HG02798 (cell line): ENCODE data around the gene TMEM272.
A peak's percentile ranks its signal among the peaks of the same experiment; 100 is the strongest.

Source experiments
- ATAC-seq: cut with Tn5 transposase; IDR thresholded peaks from one replicate; pipeline ENCODE4 v1.9.1; 2021; ENCODE audit warnings: mild to moderate bottlenecking; ENCODE audit not compliant: unreplicated experiment, poor library complexity

Gene TMEM272

DNA sequence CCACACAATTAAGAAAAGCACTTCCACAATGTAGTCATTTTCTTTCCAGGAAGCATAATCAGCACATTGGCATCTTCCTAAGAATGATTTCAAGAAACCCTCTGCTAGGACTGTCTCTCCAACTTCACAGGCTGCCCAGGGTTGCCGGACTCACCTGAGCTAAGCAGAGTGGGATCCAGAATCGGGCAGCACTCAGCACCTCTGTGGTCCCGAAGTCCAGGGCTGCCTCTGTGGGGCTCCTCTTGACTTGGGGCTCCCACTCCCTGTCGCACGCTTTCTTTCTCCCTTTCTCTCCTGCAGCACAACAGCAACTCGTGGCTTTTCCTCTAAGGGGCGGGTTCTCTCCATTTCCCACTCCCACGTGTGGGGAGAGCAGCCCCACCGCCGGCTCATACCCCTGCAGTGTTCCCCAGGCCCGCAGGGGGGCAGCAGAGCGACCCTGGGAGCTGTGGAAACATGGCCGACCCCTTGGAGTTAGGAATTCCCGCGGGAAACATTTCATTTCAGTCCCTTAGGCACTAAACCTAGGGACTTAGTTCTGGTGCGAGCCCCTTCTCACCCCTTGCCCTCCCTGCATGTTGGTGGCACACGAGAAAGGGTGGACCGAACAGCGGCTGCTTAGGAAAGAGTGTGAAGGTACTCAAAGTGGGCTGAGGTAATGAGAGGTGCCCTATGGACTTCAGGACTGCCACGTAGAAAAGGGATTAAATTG, at the start of gene TMEM272:
Gene TMEM272 (minus strand): TSS at position 316 of the 712 bp plus-strand sequence. CDS start 6,647 bp downstream, outside the sequence.
- peak; percentile 61 for ATAC-seq

DNA sequence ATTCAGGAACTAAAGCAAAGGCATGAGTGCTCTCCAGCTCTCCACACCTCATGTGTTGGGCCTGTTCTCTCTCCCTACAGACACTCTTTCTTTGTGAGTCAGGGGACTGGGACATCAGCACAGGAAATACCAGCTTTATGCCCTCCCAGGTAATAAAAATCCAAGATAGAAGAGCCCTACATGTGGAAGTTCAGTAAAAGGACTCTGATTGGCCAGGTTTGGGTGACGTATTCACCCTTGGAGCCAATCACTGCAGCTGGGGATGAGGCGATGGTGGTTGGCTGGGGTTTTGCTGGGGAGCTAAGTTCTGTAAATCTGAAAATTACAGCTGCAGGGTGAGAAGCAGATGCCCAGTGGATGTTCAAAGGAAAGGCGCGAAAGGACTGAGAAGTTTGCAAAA, 49.3 kb upstream of the TMEM272 start:
- peak; percentile 48 for ATAC-seq

DNA sequence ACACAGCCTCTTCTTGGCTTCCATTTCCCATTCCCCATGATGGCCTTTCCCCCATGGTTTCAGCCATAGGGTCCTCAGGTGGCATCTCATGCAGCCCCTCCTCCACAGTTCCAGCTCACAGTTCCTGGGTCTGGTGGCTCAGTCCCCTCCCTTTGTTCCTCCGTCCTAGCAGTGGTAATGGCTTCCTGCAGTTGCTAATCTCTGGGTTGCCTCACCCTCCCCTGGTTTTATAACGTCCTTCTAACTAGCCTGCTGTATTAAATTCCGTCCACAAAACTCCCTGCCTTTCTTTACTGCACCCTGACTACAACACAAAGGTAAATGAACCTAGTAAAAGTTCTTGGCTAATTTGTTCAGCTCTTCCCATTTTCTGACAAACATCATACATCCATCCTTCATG, 47.7 kb upstream of the TMEM272 start:
- no peak for ATAC-seq

GRCh38 chr13:51887468-51887867, 42.5 kb upstream of the TMEM272 start:
- ATAC-seq: no peak

- no peak for ATAC-seq
Measured at GRCh38 chr13:51885651-51886050, 40.7 kb upstream of the TMEM272 start.

- ATAC-seq: no peak
Measured at GRCh38 chr13:51883226-51883600, 38.2 kb upstream of the TMEM272 start.

DNA sequence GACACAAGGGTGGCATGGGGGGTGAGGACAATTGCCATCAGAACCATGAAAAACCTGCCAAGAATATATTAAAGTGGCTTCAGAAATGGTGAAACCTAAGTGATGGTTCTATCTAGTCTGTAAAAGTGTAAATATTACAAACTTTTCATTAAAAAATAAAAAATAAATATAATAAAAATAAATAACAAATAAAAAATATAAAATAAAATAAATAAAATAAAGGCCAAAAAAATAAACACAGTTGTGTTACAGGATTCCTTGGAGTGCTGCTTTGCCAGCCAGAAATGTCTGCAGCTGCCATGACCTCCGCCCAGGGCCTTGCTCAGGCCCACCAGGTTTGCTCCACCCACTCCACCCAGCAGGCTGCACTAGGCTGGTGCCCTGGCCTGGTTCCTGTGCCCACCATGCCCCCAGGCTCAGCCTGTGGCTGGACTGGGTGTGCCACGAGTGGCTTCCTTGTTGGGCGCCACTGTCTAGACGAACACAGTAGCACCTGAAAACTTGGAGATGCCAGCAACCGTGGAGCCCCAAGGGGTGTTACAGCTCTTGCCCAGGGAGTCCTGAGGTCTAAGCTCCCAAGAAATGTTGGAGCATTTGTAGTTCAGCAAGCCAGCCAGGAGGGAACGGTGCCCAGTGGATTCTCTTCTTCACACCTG, 37.7 kb upstream of the TMEM272 start:
- no peak for ATAC-seq

DNA sequence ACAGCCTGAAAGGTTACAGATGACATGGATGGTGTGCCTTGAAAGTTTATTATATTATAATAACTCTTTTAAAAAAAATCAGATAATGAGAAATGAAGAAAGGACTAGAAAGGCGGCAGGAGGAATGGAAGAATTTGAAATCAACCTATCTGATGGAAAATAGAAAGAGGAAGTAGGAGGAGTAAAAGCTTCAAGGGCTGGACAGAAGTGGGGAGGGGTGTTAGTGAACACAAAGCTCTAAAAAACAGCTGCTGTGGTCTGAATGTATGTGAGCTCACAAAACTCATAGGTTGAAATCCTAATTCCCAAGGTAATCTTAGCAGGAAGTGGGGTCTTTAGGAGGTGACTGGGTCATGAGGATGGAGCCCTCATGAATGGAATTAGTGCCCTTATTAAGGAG, 36.3 kb upstream of the TMEM272 start:
- ATAC-seq: no peak

- ATAC-seq: no peak
Measured at GRCh38 chr13:51879133-51879532, 34.2 kb upstream of the TMEM272 start.

GRCh38 chr13:51874651-51875050, 29.7 kb upstream of the TMEM272 start:
- ATAC-seq: no peak

DNA sequence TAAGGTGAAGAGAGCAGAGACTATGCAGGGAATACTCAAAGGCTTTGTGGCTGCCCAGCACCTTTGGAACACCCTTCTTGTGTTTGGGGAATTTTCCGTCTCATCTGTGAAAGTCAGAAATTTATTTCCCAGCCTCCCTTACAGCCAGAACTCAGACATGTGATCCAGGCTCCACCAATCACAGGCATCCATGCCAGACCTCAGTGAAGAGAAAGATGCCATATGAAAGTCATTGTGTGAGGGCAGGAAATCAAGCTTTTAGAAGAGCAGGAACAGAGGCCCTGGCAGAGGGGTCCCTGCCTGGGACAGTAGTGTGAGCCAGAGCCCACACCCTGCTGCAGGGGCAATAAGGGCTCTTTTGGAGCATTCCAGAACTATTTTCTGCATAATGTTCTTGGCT, 28.9 kb upstream of the TMEM272 start:
- ATAC-seq: no peak

DNA sequence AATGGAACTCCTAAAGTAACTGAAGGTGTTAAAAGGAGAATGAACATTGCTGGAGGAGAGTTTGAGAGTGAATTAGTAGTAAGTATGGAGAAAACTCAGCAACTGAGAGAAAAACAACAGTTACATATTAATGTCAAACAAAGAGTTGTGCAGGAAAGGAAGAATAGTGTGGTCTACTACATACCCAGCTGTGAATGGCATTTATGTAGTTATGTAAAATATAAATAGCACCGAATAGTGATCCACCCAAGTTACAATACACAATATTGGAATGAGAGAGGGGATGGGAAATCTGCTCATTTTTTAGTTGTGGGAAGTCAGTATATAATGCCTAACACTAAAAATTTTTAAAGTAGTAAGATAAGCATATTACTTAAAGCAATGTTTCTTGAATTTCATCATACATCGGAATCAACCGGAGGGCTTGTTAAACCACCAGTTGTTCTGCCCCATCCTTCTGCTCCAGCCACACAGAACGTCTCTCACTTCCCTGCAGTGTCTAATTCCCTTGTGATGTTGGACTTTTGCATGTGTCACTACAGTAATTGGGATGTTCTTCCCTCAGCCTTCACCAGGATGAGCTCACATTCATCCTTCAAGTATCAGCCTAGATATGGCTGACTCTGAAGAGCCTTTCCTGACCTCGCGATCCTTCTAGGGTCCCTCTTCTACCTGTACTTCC, 28.3 kb upstream of the TMEM272 start:
- no peak for ATAC-seq

GRCh38 chr13:51870616-51871015, 25.6 kb upstream of the TMEM272 start:
- no peak for ATAC-seq

DNA sequence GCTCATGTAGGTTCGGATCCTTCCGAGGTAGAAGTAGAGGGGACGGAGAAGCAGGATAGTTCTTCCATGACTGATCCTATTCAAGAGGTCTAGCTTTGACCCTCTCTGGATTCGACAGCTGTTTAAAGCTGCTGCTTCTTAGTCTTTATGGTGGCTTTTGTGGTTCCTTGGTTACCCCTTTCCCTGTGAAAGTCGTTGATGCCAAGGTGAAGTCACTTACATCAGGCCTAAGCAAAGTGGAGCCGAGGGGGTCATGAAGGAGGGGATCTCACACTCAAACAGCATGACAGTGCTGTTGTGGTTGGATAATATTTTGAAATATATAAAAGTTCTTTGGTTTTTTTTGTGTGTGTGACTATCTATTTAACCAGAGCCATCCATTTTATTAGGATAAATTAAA, 24.9 kb upstream of the TMEM272 start:
- ATAC-seq: no peak

GRCh38 chr13:51867062-51867461, 22.1 kb upstream of the TMEM272 start:
- ATAC-seq: no peak

DNA sequence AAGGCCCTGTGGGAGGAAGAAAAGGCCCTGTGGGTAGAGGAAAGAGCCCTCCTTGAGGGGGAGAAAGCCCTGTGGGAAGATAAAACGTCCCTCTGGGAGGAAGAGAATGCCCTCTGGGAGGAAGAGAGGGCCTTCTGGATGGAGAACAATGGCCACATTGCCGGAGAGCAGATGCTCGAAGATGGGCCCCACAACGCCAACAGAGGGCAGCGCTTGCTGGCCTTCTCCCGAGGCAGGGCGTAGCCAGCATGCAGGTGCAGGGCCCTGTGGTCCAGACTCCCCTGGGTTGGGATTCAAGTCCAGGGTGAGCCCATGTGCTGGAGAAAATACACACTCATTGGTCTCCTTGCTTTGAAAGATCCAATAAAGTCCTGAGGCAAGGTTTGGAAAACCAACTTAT, 20.9 kb upstream of the TMEM272 start:
- no peak for ATAC-seq

DNA sequence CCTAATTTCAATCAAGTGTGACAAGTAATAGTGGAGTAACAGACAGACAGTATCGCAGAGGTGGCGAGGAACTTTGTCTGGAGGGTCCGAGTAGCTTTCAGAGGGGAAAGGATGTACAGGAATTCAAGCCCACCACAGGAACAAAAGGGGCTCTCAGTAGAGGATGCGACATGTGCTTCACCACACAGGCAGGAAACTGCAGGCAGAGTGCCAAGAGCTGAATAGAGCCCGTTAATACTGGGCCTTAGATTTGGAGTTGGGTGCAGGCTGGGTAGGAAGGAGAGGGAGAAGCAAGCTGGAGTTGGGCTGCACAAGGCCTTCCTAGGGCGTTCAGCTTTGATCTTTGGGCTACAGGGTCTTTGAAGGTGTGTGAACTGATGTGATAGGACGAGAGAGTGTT, 18.0 kb upstream of the TMEM272 start:
- no peak for ATAC-seq

DNA sequence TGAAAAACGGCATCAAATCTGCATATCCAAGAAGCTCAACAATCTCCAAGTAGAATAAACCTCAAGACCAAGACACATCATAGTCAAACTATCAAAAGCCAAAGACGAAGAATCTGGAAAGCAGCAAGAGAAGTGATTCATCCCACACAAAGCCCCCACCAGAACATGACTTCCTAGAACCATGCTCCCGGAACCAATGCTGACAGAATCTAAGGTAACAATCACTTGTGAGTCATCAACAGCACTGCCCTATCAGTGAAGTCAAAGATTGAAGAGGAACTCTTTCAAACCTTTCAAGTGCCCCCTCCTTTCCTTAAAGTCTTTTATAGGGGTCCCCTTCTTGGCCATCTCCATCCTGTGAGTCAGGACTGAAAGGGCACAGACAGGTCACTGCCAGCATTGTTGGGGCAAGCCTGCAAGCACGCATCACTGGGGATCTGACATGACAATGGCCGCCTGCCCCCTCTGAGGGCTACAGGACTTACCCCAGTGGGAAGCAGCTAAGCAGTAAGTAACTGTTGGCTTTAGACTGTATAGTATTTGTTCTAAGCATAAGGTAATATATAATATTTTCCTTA, 16.8 kb upstream of the TMEM272 start, which contains the start of gene CCDC70:
Gene CCDC70 (plus strand): TSS at position 247 of the 578 bp plus-strand sequence. CDS start 3,443 bp downstream, outside the sequence.
- no peak for ATAC-seq

- no peak for ATAC-seq
Measured at GRCh38 chr13:51858433-51859247, 13.7 kb upstream of the TMEM272 start.

GRCh38 chr13:51856998-51857397, 12.0 kb upstream of the TMEM272 start:
- no peak for ATAC-seq
